MG63 (cell line): ENCODE results near the gene ELFN1. TPM values are rescaled to one million over a fixed set of nuclear protein-coding genes. Genes with fewer than 3 reads are reported as not detected.

Experiments
- DNase-seq: peaks from one replicate; pipeline ENCODE4 v3.0.0-alpha.2; 2020
- H3K27me3 ChIP-seq: fragments of 250-450 bp; sonication (Bioruptor Pico); 2 replicates; pipeline ENCODE4 v1.5.1; 2020; ENCODE audit warnings: mild to moderate bottlenecking, moderate library complexity
- H3K36me3 ChIP-seq: fragments of 250-450 bp; sonication (Bioruptor Pico); 2 replicates; pipeline ENCODE4 v1.5.1; 2020; ENCODE audit warnings: mild to moderate bottlenecking, moderate library complexity
- H3K4me3 ChIP-seq: fragments of 250-450 bp; sonication (Bioruptor Pico); 2 replicates; pipeline ENCODE4 v1.5.1; 2020; ENCODE audit warnings: mild to moderate bottlenecking, moderate library complexity
- H3K9me3 ChIP-seq: fragments of 250-450 bp; sonication (Bioruptor Pico); 2 replicates; pipeline ENCODE4 v1.5.1; 2020; ENCODE audit warnings: mild to moderate bottlenecking, moderate library complexity
- total RNA-seq: library from RNA; depleted of rRNA; stranded (reverse); fragments of >200 nt; shearing (Covaris generic); gene quantifications from 2 replicates; pipeline ENCODE4 v1.2.3, GENCODE V29; 2014; ENCODE audit warnings: low replicate concordance

Gene ELFN1
- total RNA-seq, 1 experiment from 2014 or later = 0.56 TPM

DNA sequence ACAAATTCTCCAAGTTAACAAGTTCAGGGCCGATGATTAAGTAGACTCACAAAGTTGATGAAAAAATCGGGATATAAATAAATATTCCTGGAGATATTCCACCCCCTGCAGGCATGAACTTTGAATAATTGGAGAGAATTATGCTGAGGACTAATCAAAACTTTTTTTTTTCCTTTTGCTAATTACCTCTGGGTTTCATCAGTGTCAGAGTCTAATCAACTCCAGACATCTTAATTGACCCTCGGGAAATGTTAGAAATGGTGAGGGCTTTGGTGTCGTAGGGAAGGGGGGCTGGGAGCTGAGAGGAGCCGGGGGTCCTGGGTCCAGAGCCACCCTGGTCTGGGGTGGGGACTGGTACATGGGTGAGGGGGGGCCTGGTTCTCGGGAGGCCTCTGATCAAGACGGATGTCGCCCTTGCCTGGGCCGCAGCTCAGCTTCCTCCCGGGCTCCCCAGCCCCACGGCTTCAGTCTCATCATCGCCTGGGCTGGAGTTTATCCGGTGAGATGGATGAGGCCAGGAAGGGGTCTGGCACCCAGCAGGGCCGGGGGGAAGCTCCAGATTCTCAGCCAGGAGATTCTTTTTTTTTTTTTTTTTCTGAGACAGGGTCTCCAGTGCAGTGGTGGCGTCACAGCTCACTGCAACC lies 30.4 kb upstream of the ELFN1 start:
- no peak for DNase-seq
- Histone ChIP-seq H3K36me3 (no peaks in the 10 kb centered on the region), H3K4me3 (no peak overlapping the region), H3K9me3 (peaks cover 8% of the 10 kb centered on the region; the same call in 1 of the 2 replicates), H3K27me3 (no peaks in the 10 kb centered on the region)

DNA sequence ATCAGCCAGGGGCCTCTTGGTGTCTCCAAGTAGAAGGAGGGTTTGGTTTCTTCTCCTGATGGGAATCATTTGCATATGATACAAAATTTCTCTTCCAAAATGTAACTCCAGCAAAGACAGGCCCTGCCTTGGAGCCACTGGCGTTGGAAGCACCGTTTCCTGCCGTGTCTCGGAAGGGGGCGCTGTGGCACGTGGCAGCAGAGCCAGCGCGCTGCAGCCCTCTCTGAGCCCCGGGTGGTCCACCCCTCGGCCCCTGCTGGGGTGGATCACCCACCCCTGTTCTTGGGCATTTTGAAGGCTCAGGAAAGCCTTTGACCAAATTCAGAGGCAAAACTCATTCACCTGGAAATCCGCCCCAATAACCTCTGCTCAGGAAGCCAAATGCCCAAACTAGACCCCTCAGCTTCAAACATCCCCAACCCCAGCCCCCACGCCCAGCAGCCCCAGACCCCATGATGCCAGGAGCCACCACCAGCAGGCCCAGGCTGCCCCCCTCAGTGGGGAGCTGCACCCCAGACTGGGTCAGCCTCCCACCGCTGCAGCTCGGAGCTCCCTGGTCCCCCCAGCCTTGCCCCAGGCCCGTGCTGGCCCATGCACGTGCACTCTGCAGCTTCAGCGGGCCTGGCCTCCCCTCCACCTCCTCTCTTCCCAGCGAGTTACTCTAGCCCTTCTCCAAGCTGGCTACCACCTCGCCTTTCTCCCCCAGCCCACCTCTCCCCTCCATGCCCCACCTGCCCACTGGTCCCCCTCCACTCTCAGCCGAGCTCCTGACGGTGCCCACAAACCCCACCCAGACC lies 29.5 kb upstream of the ELFN1 start:
- DNase-seq = no peak
- Histone ChIP-seq H3K36me3 (no peaks in the 10 kb centered on the region), H3K9me3 (peaks cover 8% of the 10 kb centered on the region; the same call in 1 of the 2 replicates), H3K4me3 (no peak overlapping the region), H3K27me3 (no peaks in the 10 kb centered on the region)

GRCh38 chr7:1641173-1641572 lies 28.9 kb upstream of the ELFN1 start:
- no peaks in the 10 kb centered on the region for H3K36me3 ChIP-seq
- H3K27me3 ChIP-seq = no peaks in the 10 kb centered on the region
- no peak for DNase-seq
- peaks cover 8% of the 10 kb centered on the region; the same call in 1 of the 2 replicates for H3K9me3 ChIP-seq
- no peak overlapping the region for H3K4me3 ChIP-seq

- Histone ChIP-seq H3K36me3 (no peaks in the 10 kb centered on the region), H3K27me3 (no peaks in the 10 kb centered on the region), H3K4me3 (no peak overlapping the region), H3K9me3 (peaks cover 7% of the 10 kb centered on the region; the same call in 1 of the 2 replicates)
- no peak for DNase-seq
Observed at GRCh38 chr7:1641661-1642260, 28.3 kb upstream of the ELFN1 start.

GRCh38 chr7:1642291-1642731 lies 27.8 kb upstream of the ELFN1 start:
- no peaks in the 10 kb centered on the region for H3K36me3 ChIP-seq
- H3K4me3 ChIP-seq = no peak overlapping the region
- no peak for DNase-seq
- peaks cover 2% of the 10 kb centered on the region; the same call in 1 of the 2 replicates for H3K9me3 ChIP-seq
- H3K27me3 ChIP-seq = no peaks in the 10 kb centered on the region

DNA sequence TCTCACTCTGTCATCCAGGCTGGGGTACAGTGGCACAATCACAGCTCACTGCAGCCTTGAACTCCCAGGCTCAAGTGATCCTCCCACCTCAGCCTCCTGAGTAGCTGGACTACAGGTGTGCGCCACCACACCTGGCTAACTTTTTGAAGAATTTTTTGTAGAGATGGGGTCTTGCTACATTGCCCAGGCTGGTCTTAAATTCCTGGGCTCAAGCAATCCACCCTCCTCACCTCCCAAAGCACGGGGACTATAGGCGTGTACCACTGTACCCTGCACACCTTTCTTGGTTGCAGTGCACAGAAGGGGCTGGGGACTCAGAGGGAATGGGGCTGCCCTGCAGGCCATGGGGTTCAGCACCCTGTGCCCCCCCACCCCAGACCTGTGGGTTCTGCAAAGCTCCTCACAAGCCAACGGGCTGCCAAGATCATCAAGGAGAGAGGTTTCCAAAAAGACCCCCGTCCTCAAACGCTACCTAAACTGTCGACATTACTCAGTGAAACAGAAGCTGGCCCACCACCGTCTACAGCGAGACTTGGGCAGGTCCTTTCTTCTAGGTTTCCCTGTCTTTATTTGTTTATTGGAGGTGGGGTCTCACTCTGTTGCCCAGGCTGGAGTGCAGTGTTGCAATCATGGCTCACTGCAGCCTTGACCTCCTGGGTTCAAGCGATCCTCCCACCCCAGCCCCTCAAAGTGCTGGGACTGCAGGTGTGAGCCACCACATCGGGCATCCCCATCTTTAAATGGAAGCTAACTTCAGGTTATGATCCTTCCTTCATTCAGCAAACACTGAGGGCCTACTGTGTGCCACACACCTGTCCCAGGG lies 26.6 kb upstream of the ELFN1 start:
- Histone ChIP-seq H3K4me3 (no peak overlapping the region), H3K9me3 (no peaks in the 10 kb centered on the region), H3K36me3 (no peaks in the 10 kb centered on the region), H3K27me3 (no peaks in the 10 kb centered on the region)
- no peak for DNase-seq

GRCh38 chr7:1644341-1645070 lies 25.6 kb upstream of the ELFN1 start:
- Histone ChIP-seq H3K36me3 (no peaks in the 10 kb centered on the region), H3K4me3 (no peak overlapping the region), H3K9me3 (no peaks in the 10 kb centered on the region), H3K27me3 (no peaks in the 10 kb centered on the region)
- no peak for DNase-seq

DNA sequence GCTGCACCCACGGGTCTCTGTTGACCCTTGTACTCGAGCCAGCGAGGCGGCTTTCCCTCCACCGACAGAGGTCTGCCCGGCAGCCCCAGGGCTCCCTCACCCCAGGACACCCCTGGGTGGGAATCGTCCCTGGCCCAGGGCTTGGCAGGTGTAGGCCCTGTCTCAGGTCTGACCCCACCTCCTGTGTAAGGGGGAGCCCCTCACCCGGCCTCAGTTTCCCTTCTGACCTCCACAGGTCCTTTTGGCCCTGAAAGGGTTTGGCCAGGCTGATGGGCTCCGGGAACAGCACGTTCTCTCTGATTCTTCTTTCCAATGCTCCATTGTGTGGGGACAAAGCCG lies 25.0 kb upstream of the ELFN1 start:
- Histone ChIP-seq H3K36me3 (no peaks in the 10 kb centered on the region), H3K27me3 (no peaks in the 10 kb centered on the region), H3K9me3 (no peaks in the 10 kb centered on the region), H3K4me3 (no peak overlapping the region)
- no peak for DNase-seq

GRCh38 chr7:1645476-1645875 lies 24.6 kb upstream of the ELFN1 start:
- Histone ChIP-seq H3K9me3 (no peaks in the 10 kb centered on the region), H3K36me3 (no peaks in the 10 kb centered on the region), H3K27me3 (no peaks in the 10 kb centered on the region), H3K4me3 (no peak overlapping the region)
- no peak for DNase-seq

DNA sequence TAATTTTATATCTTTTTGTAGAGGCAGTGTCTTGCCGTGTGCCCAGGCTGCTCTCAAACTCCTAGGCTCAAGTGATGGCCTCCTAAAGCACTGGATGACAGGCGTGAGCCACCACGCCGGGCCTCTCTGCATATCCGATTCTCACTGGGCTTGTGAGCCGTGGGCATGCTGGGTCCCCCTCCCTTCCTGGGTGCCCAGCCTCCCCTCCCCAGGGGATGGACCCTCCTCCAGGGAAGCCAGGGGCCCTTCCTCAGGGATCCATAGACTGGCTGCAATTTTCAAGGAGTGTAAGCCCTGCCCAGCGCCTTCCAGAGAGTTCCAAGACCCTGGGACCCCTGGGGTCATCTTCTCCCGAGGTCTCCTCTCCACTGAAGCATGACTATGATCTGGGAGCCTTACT lies 23.7 kb upstream of the ELFN1 start:
- Histone ChIP-seq H3K36me3 (no peaks in the 10 kb centered on the region), H3K9me3 (no peaks in the 10 kb centered on the region), H3K4me3 (no peak overlapping the region), H3K27me3 (no peaks in the 10 kb centered on the region)
- no peak for DNase-seq

DNA sequence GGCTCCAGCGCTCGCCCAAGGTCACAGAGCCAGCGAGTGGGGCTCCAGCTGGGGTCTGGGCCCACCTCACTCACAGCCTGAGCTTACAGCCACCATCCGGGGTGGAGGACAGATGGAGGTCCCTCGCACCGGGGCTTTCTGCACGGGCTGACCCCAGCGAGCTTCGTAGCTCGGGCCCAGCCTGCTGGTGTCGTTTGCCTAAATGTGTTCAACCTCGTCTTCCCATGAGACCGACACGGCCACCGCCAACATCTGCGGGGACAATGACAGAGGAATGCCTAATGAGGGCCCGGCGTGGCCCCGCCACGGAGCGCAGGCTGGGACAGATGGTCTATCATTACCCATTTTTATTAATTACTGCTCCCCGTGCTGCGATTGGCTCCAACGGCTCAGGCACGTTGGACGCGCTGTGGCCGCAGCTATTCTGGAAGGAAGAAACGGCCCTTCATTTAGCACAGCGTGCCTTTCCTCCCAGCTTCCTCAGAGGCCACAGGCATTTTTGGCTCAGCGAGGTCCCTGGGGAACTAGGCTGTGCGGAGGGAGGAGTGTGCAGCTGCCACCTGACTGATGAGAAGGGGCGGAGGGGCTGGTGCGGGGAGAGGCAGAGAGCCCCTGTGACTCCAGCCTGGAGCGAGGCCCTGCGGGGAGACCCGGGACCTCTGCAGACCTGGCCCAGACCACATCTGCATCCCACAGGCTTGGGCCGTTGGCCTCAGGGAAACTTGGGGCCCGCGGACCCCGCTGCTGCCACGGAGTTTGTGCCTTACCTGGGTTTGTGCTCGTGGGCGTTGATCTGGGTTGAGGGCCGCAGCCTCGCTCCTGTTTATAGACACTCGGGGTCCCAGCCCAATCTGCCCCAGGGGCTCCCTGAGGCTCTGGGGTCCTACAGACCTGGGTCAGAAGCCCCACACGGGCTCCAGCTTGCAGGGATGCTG lies 22.9 kb upstream of the ELFN1 start:
- H3K27me3 ChIP-seq = no peaks in the 10 kb centered on the region
- no peaks in the 10 kb centered on the region for H3K9me3 ChIP-seq
- H3K4me3 ChIP-seq = no peak overlapping the region
- H3K36me3 ChIP-seq = no peaks in the 10 kb centered on the region
- DNase-seq = no peak

GRCh38 chr7:1647961-1648672 lies 22.0 kb upstream of the ELFN1 start:
- Histone ChIP-seq H3K36me3 (no peaks in the 10 kb centered on the region), H3K27me3 (no peaks in the 10 kb centered on the region), H3K9me3 (no peaks in the 10 kb centered on the region), H3K4me3 (no peak overlapping the region)
- no peak for DNase-seq

- Histone ChIP-seq H3K4me3 (no peak overlapping the region), H3K36me3 (no peaks in the 10 kb centered on the region), H3K27me3 (no peaks in the 10 kb centered on the region), H3K9me3 (no peaks in the 10 kb centered on the region)
- no peak for DNase-seq
Observed at GRCh38 chr7:1649751-1650326, 20.2 kb upstream of the ELFN1 start.

DNA sequence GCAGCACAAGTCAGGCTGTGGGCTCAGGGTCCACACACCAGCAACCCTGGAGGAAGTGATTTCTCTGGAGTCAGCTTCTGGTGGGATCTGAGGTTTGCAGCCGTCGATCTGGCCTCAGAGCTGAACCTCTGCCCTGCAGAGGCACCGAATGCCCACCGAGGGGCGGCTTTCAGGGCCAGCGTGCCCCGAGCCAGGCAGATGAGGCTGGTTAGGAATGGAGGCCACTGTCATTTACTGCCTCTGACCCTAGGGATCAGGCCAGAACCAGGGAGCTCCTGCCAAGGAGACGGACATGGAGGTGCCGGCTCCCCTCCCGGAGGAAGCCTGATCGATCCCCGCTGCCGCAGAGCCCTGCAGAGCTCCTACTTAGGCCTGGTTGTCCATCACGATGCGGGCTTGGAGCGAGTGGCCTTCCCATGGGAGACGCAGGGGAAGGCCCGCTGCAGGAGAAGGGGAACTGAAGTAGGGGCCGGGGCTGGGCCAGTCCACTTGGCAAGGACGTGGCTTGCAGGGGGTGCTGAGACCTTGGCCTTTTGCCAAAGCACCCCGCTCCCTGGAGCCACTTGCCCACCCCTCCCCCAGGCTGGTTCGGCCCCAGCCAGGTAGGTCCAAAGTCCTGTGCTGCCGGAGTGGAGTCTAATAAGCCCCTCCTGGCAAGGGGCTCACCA lies 19.6 kb upstream of the ELFN1 start:
- Histone ChIP-seq H3K36me3 (no peaks in the 10 kb centered on the region), H3K9me3 (no peaks in the 10 kb centered on the region)
- DNase-seq = no peak

More for the DNA sequence above, 19.6 kb upstream of the ELFN1 start:
- no peaks in the 10 kb centered on the region for H3K27me3 ChIP-seq
- no peak overlapping the region for H3K4me3 ChIP-seq
